PC-9 (cell line): ENCODE data around the gene ANKRD11.

Experiments used
- CTCF ChIP-seq: fragments of 200-600 bp; sonication (generic); conservative IDR thresholded peaks from 2 replicates; pipeline ENCODE4 v1.6.1; 2017; ENCODE audit warnings: mixed run types, antibody characterized with exemption, mild to moderate bottlenecking, moderate library complexity
- EZH2 ChIP-seq: fragments of 200-600 bp; sonication (generic); IDR thresholded peaks from 2 replicates; pipeline ENCODE4 v1.8.0; 2017; ENCODE audit warnings: antibody characterized with exemption, low read depth

GRCh38 chr16:89425523-89425922, 64.8 kb downstream of the ANKRD11 start:
- no peak for TF ChIP-seq CTCF
- TF ChIP-seq EZH2, result no peak
